ENCODE data around the gene OST4.

DNA sequence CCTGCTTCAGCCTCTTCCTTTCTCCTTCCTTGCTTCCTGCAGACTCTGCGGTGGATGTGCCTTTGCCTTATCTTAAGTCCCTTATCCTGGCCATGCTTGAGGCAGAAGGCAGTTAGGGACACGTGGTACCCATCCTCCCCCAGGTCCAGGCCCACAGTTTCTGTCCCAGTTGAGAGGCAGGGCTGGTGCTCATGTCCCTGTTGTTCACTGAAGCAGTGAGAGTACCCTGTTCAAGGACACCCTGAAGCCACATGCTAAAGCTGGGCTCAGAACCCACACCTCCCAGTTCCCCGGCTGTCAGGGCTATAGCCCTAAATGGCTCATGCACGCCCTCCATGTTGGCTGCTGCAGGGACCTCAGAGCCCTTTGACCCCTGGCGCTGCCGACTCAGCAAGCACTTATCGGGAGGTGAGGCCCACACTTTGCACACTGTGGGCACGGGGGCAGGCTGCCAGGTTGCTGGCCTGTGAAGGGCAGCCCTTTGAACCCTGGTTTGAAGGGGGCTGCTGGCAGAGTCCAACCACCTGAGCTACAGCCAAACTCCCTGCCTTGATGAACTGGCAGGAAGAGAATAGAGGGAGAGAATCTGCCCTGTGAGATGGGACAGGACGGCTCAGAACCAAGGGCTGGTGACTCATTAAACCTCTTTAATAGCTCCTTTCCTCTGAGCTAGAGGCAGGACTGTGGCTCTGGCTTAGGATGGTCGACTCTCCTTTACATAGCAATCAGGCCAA lies 21.4 kb upstream of the OST4 start:
- TF ChIP-seq CTCF (optimal IDR thresholded peaks at IDR 0.05 in 1 of 3, IDR thresholded peaks at IDR 0.05 in 1 of 3, conservative IDR thresholded peaks at IDR 0.05 in 1 of 3; ENCODE audit: extremely low read depth in 1 of 3, insufficient read depth in 2 of 3, low read length in 3 of 3): no peak
- TF ChIP-seq EZH2 (IDR thresholded peaks at IDR 0.05; ENCODE audit: low read length): no peak
